IPS-11a (cell line): ENCODE results near the gene KIF23.
A peak's percentile ranks its signal among the peaks of the same experiment; 100 is the strongest.
"Not testable (repeated sequence)": the region's sequence is repeated elsewhere in the genome, so short reads cannot be mapped to it uniquely, and the experiment has no call there.

ENCODE experiments used
- H3K4me3 ChIP-seq: one replicate; pipeline ENCODE4 v1.5.1; 2013; ENCODE audit warnings: low read depth, low read length, control low read depth

The KIF23 gene

DNA sequence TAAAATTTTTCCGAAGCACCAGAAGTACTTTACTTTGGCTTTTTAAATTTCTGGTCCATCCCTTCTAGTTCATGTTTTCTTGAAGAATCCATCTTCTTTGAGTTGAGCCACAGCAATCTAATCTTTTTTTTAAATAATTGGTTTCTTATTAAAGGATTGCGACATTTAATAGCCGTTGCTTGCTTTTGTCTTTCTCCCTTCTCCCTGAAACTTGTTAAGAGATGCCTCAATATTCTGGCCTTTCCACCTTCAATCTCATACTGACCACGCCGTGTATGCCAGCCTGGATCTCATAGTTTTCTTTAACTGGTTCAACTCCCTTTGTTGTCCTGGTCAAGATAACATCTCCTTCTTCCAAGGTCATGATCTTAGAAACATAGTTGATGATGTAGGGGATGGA is 20.1 kb downstream of the KIF23 start:
- H3K4me3 ChIP-seq, result no peak overlapping the region

DNA sequence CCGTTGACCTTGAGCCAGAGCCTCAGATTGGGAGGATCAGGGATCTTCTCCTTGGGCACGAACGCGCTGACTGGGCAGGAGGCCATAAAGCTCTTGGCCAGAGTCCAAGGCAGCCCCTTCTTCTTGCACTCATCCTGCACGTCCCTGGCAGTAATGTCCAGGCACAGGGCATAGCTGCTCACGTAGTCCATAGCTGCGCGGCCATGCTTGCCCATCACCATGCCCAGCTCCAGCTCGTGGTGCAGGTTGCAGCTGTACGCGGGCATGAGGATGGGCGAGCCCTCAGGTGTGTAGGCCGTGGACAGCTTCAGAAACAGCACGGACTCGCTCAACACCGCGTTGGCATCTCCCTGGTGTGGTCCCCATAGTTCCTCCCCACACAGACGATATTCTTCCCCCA is 20.5 kb downstream of the KIF23 start:
- no peak overlapping the region for H3K4me3 ChIP-seq

DNA sequence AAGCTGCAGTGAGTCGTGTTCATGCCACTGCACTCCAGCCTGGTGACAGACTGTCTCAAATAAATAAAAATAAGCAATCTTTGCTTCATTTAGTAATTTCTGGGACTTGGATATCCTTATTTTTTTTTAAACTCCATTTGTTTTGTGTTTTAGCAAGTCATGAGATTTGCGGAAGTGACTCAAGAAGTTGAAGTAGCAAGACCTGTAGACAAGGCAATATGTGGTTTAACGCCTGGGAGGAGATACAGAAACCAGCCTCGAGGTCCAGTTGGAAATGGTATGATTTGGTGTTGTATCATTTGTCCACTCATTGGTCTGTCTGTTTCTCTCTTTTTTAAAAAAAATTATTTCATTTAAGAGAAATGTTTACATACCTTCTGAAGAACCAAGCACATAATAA is 21.8 kb downstream of the KIF23 start:
- H3K4me3 ChIP-seq, result no peak overlapping the region

GRCh38 chr15:69436951-69437350 is 22.8 kb downstream of the KIF23 start:
- no peak overlapping the region for H3K4me3 ChIP-seq

GRCh38 chr15:69439623-69440022 is 25.5 kb downstream of the KIF23 start:
- no peak overlapping the region for H3K4me3 ChIP-seq

- H3K4me3 ChIP-seq, result no peak overlapping the region
These were observed 29.0 kb downstream of the KIF23 start for GRCh38 chr15:69443032-69443611.

DNA sequence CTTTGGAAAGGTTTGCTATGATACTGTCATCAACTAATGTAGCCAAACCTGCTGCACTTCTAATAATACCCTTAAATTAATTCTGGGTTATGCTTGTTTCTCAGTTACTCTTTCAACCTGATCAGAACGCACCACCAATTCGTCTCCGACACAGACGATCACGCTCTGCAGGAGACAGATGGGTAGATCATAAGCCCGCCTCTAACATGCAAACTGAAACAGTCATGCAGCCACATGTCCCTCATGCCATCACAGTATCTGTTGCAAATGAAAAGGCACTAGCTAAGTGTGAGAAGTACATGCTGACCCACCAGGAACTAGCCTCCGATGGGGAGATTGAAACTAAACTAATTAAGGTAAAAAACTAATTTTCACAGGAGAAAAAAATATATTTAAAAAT is 30.5 kb downstream of the KIF23 start:
- H3K4me3 ChIP-seq, result no peak overlapping the region

DNA sequence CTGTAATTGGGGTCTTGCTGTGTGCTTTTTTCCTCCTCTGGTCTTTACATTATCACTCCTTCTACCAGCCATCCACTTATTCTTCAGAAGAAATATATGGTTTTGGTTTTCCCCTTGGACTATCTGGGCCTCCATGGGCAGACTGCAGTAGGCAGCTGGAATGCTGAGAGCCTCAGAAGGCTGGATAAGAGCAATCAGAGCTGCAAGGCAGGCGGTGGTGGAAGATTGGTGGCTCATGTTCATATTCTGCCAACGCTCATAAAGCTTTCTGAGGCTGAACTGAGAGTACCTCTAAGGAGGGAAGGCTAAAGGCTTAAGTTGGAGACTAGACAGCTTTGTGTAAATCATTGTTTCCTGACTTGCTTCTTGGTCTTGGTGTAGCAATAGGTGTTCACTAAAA is 32.8 kb downstream of the KIF23 start:
- no peak overlapping the region for H3K4me3 ChIP-seq

GRCh38 chr15:69450221-69450620 is 36.1 kb downstream of the KIF23 start:
- not testable (repeated sequence) for H3K4me3 ChIP-seq

DNA sequence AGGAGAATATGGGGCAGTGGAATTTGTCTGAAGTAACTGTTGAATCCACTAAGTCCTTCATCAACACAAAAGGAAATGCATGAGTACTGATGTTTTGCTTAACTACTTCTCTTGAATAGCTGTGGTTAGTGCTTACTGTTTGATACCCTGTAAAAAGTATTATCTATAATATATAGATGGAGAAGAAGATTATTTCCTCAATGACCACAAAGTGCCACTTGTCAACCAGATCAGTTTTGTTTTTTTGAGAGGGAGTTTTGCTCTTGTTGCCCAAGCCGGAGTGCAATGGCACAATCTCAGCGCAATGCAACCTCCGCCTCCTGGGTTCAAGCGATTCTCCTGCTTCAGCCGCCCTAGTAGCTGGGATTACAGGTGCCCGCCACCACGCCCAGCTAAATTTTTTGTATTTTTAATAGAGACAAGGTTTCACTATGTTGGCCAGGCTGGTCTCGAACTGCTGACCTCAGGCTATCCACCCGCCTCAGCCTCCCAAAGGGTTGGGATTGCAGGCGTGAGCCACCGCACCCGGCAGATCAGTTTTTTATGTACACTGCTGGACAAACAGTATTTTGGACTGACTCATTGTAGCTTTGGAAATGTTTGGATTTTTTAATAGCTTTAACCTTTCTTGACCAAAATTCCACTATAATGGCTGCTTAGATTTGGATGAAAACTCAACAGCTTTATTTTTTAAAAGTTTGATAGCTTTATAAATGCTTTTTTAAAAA is 37.0 kb downstream of the KIF23 start:
- no peak overlapping the region for H3K4me3 ChIP-seq

DNA sequence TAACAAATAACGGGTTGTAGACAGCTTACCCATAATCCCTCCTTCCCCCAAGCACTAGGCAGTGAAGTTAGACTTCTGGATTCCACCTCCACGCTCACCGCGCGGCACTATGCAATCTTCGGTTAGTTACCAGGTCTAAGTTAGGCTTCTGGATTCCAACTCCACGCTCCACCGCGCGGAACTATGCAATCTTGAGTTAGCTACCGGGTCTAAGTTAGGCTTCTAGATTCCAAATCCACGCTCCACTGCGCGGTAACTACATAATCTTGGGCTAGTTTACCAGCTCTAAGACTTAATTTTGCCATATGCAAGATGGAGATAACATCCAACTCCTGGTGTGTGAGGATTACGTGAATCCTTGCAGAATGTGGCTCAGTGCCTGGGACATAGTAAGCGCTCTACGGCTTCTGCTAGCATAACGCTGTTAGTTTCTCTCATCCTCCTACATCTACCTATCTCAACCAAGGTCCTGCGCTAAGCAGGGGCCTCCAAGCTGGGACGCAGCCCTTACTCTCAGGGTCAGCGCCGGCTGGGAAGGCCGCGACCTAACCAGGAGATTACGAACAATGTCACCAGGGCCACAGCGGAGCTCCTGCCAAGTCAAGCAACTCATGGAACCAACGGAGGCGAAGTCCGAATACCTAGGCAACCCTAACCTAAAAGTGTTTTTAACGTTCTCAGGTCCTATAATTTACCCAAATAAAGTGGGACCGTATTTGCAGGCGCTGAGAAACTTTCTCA is 38.0 kb downstream of the KIF23 start:
- H3K4me3 ChIP-seq, result peak overlapping the region; percentile 98

- peak within 1 kb of the TSS; percentile 98 for H3K4me3 ChIP-seq
These were observed 38.8 kb downstream of the KIF23 start, which contains the start of gene RPLP1 for GRCh38 chr15:69452692-69453521. Gene RPLP1 (plus strand): TSS chr15:69452818. CDS start chr15:69452949, 131 bp downstream.

GRCh38 chr15:69454953-69455352 is 40.8 kb downstream of the KIF23 start:
- H3K4me3 ChIP-seq, result peak overlapping the region; percentile 98

DNA sequence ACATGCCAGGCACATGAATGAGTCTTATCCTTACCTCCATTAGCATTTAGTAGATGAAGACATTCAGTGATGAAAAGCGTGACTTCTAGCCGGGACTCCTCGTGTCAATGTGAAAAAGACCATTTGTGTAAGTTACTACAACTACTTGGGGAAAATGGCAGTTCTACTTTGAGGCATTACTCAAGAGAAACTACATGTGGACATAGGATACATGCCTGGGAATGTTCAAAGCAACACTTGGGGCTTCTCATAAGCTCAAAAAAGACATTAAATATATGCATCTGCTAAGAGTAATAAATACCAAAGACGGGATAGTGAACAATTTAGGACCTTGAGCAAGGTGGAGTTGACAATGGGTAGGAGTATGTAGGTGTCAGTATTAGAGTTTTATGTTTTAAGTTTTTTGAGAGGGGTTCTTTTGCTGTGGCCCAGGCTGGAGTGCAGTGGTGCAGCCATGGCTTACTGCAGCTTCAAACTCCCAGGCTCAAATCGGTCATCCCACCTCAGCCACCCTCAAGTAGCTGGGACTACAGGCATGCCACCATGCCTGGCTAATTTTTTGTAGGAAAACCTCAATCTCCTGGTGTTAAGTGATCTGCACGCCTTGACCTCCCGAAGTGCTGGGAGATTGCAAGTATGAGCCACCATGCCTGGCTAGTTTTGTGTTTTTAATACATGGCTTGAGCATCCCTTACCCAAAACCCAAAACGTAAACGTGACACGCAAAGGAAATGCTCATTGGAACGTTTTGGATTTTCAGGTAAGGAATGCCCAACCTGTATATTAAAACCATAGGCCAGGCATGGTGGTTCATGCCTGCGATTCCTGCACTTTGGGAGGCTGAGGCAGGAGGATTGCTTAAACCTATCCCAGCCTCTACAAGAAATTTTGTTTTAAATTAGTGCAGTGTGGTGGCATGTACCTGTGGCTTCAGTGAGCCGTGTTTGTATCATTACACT is 42.3 kb downstream of the KIF23 start:
- H3K4me3 ChIP-seq, result no peak overlapping the region

DNA sequence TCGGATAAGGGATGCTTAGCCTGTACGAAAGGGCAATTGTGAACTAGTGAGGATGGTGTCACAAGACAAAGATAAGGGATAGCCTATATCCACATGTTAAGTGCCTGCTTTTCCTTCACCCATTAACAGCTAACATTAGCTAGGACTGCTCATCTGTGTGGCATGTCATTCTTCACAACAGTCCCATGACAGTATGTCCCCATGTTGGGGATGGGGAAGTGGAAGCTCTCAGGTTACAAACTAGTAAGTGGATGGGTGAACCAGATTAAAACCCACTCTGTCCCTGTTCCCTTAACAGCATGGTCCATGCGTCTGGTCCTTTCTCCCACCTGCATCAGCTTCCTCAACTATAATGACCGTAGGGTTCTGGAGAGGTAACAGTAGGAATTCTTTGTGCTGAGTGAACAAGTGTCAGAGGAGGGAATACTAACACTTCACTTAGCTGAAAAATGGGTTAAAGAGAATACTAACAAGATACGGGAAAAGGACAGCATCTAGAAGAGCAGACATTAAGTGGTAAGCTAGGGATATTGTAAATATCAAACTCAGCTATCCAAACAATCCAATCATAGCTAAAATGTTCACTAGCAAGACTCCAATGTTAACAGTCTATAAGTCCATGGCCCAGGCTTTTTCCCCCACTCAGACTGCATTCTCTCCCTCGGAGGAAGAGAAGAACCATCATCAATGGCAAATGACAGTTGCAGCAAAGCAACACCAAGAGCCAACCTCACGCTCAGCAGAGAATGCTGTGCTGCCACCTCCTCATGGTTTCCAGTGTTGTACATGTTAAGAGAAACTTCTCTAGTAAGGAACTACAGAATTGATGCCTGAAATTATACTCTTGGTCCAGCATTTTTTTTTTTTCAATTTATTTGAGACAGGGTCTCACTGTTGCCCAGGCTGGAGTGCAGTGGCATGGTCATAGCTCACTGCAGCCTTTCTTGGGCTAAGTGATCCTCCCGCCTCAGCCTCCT is 43.4 kb downstream of the KIF23 start:
- no peak overlapping the region for H3K4me3 ChIP-seq

DNA sequence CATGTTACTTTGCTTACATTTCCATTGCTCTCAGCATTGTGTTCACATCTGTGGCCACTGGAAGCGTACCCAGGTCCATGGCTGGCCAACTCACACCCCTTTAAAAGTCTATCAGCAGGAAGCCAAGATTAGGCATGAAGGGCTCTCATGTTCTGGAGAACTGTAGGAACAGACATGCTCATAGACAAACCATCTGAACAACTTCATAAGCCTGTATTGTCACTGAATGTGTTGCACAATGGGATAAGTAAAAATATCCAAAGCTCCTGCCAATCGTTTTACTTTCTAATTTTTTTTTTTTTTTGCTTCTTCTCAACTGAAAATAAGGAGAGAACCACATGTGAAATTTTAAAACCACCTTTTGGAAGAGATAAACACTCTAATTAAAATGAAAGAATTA is 44.9 kb downstream of the KIF23 start:
- no peak overlapping the region for H3K4me3 ChIP-seq

DNA sequence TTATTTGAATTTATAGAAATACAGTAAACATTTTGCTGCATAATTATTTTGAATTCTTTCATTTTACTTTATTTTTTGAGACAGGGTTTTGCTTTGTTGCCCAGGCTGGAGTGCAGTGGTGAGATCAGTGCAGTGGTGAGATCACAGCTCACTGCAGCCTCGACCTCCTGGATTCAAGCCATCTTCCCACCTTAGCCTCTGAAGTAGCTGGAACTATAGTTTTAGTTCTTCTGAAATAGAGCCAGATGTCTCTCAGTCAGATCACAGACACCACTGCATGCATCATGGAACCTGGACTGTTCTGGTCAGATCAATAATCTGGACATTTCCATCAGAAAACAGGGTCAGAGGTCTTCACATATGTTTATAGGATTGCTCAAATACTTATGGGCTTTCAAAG is 46.3 kb downstream of the KIF23 start:
- no peak overlapping the region for H3K4me3 ChIP-seq

GRCh38 chr15:69462030-69462492 is 47.9 kb downstream of the KIF23 start:
- H3K4me3 ChIP-seq, result no peak overlapping the region
